CD4-positive, alpha-beta T cell (primary cell): ENCODE measurements around the gene C14orf180. TPM values are rescaled to one million over a fixed set of nuclear protein-coding genes. Genes with fewer than 3 reads are reported as not detected.

Source experiments
- ATAC-seq: fragments of 200-7000 bp; cut with Tn5 transposase; one replicate; pipeline ENCODE4 v1.10.0; 2022; ENCODE audit warnings: mild to moderate bottlenecking; ENCODE audit not compliant: poor library complexity
- CTCF ChIA-PET: fragments of 350-600 bp; sonication (Branson Sonifier 250); formaldehyde crosslinking; loops from one replicate; lab custom pipeline; 2021; ENCODE audit warnings: antibody characterized with exemption, inconsistent platforms; lab: Charles Lee
- POLR2A ChIA-PET: fragments of 350-600 bp; sonication (Branson Sonifier 250); formaldehyde crosslinking; loops from one replicate; lab custom pipeline; 2021; ENCODE audit warnings: antibody characterized with exemption, inconsistent platforms; lab: Charles Lee
- DNase-seq, 14 experiments: peaks; one replicate each; pipeline ENCODE4 v3.0.0-alpha.2; 2013 to 2020; ENCODE audit warnings: mixed read lengths in 2 of 14
- H3K27ac ChIP-seq, 2 donors: one replicate each; pipeline versions ENCODE4 v1.5.1 to v1.7.0; 2013; ENCODE audit warnings: low read length in 2 of 2, low read depth in 1 of 2, mild to moderate bottlenecking in 1 of 2
- H3K27me3 ChIP-seq, 2 experiments: 1 replicate in 1 of 2; 2 replicates in 1 of 2; pipeline versions ENCODE4 v1.6.1 to v1.7.0; 2013; ENCODE audit warnings: low read length in 2 of 2, control low read depth in 1 of 2, mild to moderate bottlenecking in 1 of 2, moderate library complexity in 1 of 2; ENCODE audit not compliant: insufficient read depth in 2 of 2, control insufficient read depth in 1 of 2
- H3K36me3 ChIP-seq: one replicate; pipeline ENCODE4 v1.6.1; 2013; ENCODE audit warnings: low read length, control low read depth; ENCODE audit not compliant: insufficient read depth
- H3K4me1 ChIP-seq: one replicate; pipeline ENCODE4 v1.6.1; 2013; ENCODE audit warnings: low read length, control low read depth; ENCODE audit not compliant: insufficient read depth
- H3K4me3 ChIP-seq: one replicate; pipeline ENCODE4 v1.5.1; 2013; ENCODE audit warnings: mild to moderate bottlenecking, low read length, moderate library complexity
- H3K9me3 ChIP-seq, 2 experiments: 1 replicate in 1 of 2; 2 replicates in 1 of 2; pipeline versions ENCODE4 v1.6.1 to v1.7.0; 2013; ENCODE audit warnings: low read length in 2 of 2, mild to moderate bottlenecking in 2 of 2, control low read depth in 1 of 2, moderate library complexity in 1 of 2; ENCODE audit not compliant: control insufficient read depth in 1 of 2, insufficient read depth in 1 of 2
- H3K27ac Mint-ChIP-seq: one replicate; pipeline ENCODE4 v1.8.0; 2020; ENCODE audit warnings: mixed read lengths
- H3K27me3 Mint-ChIP-seq: one replicate; pipeline ENCODE4 v1.8.0; 2021; ENCODE audit warnings: mixed read lengths
- H3K36me3 Mint-ChIP-seq: one replicate; pipeline ENCODE4 v1.8.0; 2021; ENCODE audit warnings: low read depth, mixed read lengths
- H3K4me1 Mint-ChIP-seq: one replicate; pipeline ENCODE4 v1.8.0; 2021; ENCODE audit warnings: low read depth, mixed read lengths
- H3K4me3 Mint-ChIP-seq: one replicate; pipeline ENCODE4 v1.8.0; 2020; ENCODE audit warnings: mild to moderate bottlenecking, mixed read lengths
- H3K9me3 Mint-ChIP-seq: one replicate; pipeline ENCODE4 v1.8.0; 2020; ENCODE audit warnings: mixed read lengths
- intact Hi-C, 2 experiments: fragments of 100-400 bp; cut with DNase I in 1 of 2; cut with micrococcal nuclease in 1 of 2; formaldehyde crosslinking; loops; one replicate each; pipeline versions ENCODE4 v1.15.1 to v1.9.0; 2023 to 2025; cut with DNase I, micrococcal nuclease
- total RNA-seq, 174 experiments: library from RNA in 2 of 174; stranded (reverse) in 2 of 174; gene quantifications; one replicate each; pipeline ENCODE4 v1.2.3 and lab custom pipeline; 2021 to 2026
- TF ChIP-seq, protein P1 (sequence below): fragments of 200-600 bp; IDR thresholded peaks from one replicate; pipeline ENCODE4 v1.8.0; 2022; ENCODE audit warnings: antibody characterized with exemption, mild to moderate bottlenecking

The C14orf180 gene
- total RNA-seq, 2 experiments from 2014 or later: not detected

DNA sequence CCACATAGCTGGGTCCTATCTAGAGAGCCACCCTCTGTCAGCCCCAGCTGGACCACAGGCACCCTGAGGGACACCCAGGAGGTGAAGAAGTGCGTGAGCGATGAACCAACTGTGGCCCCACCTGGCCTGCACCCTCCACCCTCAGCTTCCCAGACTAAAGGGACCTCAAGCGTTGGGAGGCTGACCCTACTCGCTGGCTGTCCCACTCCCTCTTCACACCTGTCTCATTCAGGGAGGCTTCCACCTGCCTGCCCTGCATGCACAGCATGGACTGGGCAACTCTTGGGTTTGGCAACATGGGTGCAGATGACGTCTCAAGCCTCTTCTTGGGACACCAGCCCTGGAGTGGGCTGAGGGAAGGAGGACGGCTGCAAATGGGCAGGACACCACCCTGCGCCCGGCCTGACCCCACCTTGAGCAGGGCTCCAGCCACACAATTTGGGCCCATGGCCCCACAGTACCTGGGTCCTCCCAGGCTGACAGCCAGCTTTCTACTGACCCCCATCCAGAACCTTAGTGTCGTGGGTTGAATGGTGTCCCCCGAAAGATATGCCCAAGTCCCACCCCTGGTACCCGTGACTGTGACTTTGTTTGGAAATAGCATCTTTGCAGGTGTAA lies 22.9 kb downstream of the C14orf180 start:
- H3K27ac Mint-ChIP-seq: no peak overlapping the region
- H3K9me3 Mint-ChIP-seq: no peaks in the 10 kb centered on the region
- intact Hi-C loops: no loop called here
- peaks cover 0 to 25% of the 10 kb centered on the region in 2 experiments for H3K9me3 ChIP-seq
- peak in 2 of 14 experiments; percentile 0 to 23 for DNase-seq
- H3K4me3 Mint-ChIP-seq: no peak overlapping the region
- H3K4me1 ChIP-seq: no peaks in the 10 kb centered on the region
- H3K27ac ChIP-seq: no peak overlapping the region
- no peaks in the 10 kb centered on the region for H3K36me3 ChIP-seq
- no peaks in the 10 kb centered on the region for H3K4me1 Mint-ChIP-seq
- TF ChIP-seq, protein P1, sequence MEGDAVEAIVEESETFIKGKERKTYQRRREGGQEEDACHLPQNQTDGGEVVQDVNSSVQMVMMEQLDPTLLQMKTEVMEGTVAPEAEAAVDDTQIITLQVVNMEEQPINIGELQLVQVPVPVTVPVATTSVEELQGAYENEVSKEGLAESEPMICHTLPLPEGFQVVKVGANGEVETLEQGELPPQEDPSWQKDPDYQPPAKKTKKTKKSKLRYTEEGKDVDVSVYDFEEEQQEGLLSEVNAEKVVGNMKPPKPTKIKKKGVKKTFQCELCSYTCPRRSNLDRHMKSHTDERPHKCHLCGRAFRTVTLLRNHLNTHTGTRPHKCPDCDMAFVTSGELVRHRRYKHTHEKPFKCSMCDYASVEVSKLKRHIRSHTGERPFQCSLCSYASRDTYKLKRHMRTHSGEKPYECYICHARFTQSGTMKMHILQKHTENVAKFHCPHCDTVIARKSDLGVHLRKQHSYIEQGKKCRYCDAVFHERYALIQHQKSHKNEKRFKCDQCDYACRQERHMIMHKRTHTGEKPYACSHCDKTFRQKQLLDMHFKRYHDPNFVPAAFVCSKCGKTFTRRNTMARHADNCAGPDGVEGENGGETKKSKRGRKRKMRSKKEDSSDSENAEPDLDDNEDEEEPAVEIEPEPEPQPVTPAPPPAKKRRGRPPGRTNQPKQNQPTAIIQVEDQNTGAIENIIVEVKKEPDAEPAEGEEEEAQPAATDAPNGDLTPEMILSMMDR: no peak
- POLR2A ChIA-PET: no interaction called here
- CTCF ChIA-PET: no interaction called here
- no peaks in the 10 kb centered on the region for H3K36me3 Mint-ChIP-seq
- no peak for ATAC-seq
- H3K27me3 Mint-ChIP-seq: peaks cover 70% of the 10 kb centered on the region
- H3K4me3 ChIP-seq: no peak overlapping the region
- H3K27me3 ChIP-seq: peaks cover 24 to 40% of the 10 kb centered on the region in 2 experiments

DNA sequence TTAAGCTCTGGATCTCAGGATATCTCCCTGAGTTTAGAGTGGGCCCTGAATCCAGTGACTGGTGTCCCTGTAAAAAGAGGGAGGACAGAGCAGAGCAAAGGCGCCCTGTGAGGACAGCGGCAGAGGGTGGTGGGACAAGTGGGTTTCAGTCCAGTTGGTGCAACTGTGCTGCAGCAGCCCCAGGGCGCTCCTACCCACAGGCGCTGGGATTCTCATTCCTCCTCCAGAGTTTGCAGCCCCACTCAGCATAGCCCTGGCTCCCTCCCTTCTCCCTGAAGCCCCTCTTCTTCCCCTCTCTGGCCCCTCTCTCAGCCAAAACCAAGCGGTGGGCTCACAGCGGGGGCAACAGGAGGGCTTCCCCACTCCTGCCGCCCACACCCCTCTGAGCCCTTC lies 23.4 kb downstream of the C14orf180 start:
- Mint-ChIP-seq H3K27ac (no peak overlapping the region), H3K36me3 (no peaks in the 10 kb centered on the region), H3K4me1 (no peaks in the 10 kb centered on the region), H3K9me3 (no peaks in the 10 kb centered on the region), H3K27me3 (peaks cover 75% of the 10 kb centered on the region), H3K4me3 (no peak overlapping the region)
- POLR2A ChIA-PET: no interaction called here
- CTCF ChIA-PET: no interaction called here
- Histone ChIP-seq H3K27ac (no peak overlapping the region), H3K27me3 (peaks cover 24 to 44% of the 10 kb centered on the region in 2 experiments), H3K4me1 (no peaks in the 10 kb centered on the region), H3K4me3 (no peak overlapping the region), H3K9me3 (peaks cover 0 to 25% of the 10 kb centered on the region in 2 experiments), H3K36me3 (no peaks in the 10 kb centered on the region)
- TF ChIP-seq, protein P1: no peak
- DNase-seq (no peak), ATAC-seq (no peak)
- intact Hi-C loops: no loop called here

DNA sequence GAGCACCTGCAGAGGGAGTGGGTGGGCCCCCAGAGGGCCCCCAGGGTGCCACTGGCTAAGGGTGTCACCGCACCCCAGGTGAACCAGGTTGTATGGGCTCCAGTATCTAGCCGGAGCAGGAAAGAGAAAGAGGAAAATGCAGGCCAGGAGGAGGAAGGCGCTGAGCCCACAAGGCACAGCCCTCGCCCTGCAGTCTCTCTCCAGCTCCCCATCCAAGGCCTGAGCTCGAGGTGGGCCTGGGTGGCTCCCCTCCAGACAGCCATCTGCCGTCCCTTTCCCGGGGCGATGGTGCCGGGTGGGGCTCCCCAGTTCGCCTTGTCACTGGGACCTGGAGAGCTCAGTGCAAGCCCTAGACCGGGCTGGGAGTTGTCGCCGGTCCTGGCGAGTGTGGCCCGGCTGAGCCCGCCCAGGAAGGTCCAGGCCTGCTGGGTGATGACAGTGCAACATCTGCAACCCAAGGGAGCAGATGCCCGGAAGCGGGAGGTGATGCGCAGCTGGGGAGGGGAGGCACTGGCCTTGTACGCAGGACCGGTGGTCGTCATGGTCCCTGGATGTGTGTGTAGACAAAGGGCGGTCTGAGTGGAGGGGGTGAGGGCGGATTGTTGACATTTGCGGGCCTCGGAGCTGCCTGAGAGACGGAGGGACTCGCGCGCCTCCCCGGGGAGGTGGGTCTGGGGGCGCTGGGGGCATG lies 24.3 kb downstream of the C14orf180 start:
- peaks cover 85% of the 10 kb centered on the region for H3K27me3 Mint-ChIP-seq
- intact Hi-C loops: no loop called here

More for the DNA sequence above, 24.3 kb downstream of the C14orf180 start:
- Histone ChIP-seq H3K4me3 (no peak overlapping the region), H3K36me3 (no peaks in the 10 kb centered on the region), H3K4me1 (no peaks in the 10 kb centered on the region), H3K27ac (no peak overlapping the region), H3K27me3 (peaks cover 24 to 44% of the 10 kb centered on the region in 2 experiments), H3K9me3 (peaks cover 0 to 25% of the 10 kb centered on the region in 2 experiments)
- ChIA-PET POLR2A (no interaction called here), CTCF (no interaction called here)
- TF ChIP-seq, protein P1: no peak
- H3K27ac Mint-ChIP-seq: no peak overlapping the region
- no peaks in the 10 kb centered on the region for H3K36me3 Mint-ChIP-seq
- no peak for ATAC-seq
- DNase-seq: peak in 1 of 14 experiments; percentile 6
- H3K4me1 Mint-ChIP-seq: no peaks in the 10 kb centered on the region
- no peak overlapping the region for H3K4me3 Mint-ChIP-seq
- no peaks in the 10 kb centered on the region for H3K9me3 Mint-ChIP-seq
